GM21515 (cell line): ENCODE measurements around the gene MRPL37.
"Not testable (repeated sequence)": the region's sequence is repeated elsewhere in the genome, so short reads cannot be mapped to it uniquely, and the experiment has no call there.

Experiments
- ATAC-seq: cut with Tn5 transposase; IDR thresholded peaks from one replicate; pipeline ENCODE4 v1.9.1; 2021; ENCODE audit not compliant: unreplicated experiment

The MRPL37 gene

DNA sequence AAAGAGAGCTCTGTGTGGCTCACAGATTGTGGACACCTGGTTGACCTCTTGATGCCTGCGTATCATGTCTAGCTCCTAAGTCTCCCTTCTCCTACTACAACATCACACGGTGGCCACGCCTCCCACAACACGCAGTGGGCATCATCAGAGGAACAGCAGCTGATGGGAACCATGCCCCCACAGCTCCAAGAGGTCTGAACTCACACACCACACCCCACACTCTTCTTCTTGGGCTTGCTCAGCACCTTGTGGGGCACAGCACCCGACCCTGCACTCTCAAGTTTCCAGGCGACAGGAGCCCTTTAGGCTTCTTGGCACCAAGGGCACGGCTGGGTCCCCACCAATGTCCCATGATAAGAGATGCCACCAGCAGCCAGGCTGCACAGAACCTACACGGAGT lies 28.4 kb upstream of the MRPL37 start:
- ATAC-seq, result no peak

DNA sequence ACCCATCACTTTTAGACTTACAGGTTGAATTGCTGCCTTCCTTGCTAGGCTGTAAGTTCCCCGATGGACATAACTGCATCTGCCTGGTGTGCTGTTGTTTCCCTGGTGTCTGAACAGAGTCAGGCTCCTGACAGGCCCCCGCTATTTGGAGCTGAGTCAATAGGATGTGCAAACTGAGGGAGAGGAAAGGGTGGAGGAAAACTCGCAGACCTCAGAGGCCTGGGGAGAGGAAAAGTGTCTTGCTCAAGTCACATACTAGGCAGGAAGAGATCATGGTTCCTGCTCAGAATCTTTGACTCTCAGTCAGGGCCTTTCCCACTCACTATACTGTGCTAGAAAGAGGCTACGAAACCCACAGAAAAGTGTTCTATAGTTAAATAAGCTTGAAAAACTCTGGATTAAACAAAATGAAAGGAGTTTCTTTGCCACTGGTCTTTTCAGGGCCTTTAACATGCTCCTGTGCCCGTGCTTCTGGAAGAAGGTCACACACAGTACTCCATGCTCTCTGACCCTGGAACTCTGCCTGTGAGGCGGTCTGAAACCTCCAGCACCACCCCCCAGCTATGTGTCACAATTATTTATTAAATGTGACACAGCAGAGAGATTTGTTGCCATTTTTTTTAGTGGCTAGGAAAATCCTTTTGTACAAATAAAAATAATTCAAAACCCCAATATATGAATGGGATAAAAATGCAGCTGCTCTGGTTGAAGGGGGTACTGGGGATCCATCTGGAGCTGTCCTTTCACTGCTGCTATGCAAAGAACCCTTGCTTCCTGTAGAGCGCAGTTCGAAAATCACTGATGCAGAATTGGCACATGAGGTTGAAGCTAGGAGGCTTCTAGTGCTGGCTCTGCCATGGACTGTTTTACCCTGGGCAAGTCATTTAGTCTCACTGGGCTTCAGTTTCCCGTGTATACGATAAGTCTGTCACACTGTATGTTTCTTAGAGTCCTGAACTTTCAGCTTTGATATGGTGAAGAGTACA lies 27.1 kb upstream of the MRPL37 start:
- no peak for ATAC-seq

DNA sequence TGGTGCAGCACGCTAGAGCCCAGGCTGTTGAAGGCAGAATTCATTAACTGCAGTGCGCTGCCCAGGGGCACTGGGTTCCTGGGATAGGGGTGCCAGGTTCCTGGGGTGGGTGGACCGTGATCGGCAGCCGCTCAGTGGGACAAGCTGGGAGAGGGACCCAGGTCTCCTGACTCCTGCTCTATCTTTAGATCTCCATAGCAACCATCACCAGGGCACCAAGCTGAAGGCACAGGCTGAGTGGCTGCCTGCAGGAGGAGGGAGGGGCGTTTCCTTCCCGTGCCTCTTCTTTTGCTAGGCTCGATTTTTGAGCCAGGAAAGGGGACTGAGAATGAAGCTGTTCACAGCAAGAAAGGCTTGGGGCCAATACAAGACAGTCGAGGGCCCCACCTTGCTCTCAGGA lies 26.3 kb upstream of the MRPL37 start:
- no peak for ATAC-seq

DNA sequence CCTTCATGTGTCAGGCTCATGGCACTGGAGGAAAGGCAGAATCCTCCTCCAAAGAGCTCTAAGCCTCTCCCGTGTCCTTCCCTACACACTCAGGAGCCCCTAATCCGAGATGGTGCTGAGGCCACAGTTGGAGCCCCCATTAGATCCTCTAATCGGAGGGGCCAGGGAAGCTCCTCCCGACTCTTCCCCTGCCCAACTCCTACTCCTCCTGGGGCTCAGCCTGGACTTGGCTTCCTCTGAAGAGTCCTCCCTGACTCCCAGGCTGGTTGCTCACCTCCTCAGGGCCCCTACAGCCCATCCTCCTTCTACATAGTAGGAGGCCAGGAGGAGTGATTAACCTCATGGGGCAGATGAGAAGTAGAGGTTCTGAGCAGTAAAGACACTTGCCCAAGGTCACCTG lies 25.9 kb upstream of the MRPL37 start:
- ATAC-seq, result no peak

DNA sequence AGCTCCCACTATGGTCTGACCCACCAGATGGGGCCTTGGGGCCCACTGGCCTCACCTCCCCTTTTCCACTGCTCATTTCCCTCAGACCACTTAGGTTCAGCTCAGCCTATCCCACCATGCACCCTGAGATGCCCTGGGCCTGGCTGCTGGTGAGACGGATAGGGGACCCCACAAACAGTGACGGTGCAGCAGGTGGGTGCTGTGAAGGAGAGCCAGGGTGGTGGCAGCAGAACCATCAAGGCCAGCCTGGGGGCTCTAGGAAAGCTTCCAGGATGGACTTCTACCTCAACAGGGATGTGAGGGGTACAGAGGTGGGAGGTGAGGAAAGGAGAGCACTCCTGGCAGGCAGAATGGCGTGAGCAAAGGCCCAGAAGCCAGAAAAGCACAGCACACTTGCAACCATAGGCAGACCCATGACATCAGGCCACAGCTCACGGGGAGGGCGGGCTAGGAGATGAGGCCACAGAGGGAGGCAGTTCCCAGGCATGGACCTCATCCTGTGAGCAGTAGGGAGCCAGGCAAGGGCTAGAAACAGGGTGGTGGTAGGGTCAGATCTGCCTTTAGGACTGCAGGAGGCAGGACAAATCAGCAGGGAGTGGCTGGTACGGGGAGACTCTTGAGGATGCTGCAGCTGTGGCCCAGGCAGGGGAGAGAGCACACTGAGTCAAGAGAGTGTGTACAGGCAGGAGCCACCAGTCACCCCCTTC lies 23.2 kb upstream of the MRPL37 start:
- no peak for ATAC-seq

DNA sequence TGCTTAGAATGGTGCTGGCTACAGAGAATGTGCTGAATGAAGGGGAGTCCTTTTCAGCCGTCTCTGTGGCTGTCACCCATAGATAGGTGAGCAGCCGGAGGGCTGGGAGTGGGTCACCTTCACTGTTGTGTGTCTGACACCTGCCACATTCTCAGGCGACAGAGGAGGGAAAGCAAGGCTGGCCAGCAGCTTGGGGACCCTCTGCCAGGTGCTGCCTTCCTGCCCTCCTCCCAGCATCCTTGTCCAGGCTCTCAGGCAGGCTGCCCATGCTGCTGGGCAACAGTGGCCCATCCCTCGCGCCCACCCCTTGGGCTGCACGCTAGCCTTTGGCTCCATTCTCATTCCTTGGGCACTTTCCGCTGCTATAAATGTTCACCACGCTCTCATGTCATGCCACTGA lies 22.2 kb upstream of the MRPL37 start:
- no peak for ATAC-seq

DNA sequence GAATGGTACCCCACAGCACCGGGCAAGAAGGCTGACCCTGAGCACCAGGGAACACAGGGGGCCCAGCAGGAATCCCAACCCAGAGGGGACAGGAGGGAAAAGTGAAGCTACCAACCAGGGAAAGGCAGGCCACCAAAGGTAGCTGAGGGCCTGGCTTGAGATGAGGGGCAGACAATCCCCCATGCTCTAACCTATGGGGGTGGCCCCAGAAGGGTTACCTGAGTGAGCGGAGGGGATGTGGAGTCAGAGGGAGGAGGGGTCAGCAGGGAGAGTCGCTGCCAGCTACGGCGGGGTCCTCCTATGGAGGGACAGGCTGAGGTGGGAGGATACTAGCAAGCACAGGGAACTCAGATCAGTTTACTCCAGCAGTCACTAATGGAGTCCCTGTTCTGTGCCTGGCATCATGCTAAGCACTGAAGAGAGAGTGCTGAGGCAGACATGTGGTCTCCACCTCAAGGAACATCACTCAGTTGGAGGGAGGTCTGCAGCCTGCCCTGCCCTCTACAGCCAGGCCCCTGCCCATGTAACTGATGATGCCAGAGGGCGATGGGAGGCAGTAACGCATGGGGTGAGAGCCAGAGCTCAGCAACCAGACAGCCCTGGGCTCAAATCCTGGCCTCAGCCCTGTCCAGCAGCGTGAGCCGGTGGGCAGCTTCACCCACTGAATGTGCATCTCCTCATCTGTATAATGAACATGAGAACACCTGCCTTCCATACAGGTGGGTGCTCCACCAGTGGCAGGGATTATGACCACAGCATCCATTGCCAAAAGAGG lies 21.5 kb upstream of the MRPL37 start:
- ATAC-seq, result no peak

DNA sequence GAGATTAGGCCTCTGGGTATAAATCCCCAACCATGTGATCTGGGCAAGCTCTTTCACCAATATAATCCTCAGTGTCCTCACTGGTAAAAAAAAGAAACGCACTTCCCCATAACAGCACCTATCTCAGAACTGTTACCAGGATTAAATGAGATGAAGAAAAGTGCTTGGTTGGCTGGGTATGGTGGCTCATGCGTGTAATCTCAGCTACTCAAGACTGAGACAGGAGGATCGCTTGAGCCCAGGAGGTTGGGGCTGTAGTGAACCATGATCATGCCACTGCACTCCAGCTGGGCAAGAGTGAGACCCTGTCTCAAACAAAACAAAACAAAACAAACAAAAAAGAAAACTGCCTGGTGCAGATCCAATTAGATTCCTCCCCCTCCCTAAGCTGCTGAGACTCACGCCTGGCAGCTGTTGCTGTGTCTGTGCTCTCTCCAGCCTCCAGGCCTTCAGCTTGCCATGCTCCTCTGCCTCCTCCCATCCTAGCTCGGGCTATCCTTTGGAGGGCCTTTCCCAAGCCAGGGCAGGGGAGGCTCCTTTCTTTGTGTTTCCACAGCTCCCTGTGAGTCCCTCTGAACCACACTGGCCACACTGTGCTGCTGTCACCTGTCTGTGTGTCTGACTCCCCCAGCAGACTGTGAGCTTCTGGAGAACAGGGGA lies 19.1 kb upstream of the MRPL37 start:
- no peak for ATAC-seq

DNA sequence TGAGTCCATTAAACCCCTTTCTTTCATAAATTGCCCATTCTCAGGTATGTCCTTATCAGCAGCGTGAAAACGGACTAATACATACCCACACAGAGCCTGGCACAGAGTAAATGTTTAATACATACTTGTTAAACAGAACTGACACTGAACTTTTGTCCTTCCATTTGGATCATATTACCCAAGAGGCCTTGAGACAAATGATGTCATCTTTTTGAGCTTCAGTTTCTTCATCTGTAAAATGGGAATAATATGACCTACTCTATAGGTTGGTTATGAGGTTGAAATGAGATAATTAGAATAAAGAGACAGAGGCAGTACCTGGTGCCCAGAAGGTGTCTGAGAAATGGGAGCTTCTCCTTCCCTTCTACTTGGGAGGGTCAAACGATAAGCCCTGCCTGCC lies 13.9 kb upstream of the MRPL37 start:
- ATAC-seq, result no peak

DNA sequence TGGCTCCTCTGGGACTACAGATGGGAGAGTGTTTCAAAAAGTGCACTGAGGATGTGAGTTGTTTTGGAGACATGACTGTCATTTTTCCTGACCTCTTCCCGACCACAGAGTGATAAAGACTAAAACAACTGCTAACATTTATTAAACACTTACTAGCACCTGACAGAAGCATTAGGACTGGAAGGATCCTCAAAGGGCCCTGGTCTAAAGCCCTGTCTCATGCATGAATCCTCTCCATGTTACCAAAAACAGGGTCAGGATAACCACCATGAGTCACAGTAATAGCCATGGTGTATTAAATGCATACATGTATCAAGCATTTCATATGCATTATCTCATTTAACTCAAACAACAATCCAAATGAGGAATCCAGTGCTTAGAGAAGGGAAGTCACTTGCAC lies 11.7 kb upstream of the MRPL37 start:
- no peak for ATAC-seq

DNA sequence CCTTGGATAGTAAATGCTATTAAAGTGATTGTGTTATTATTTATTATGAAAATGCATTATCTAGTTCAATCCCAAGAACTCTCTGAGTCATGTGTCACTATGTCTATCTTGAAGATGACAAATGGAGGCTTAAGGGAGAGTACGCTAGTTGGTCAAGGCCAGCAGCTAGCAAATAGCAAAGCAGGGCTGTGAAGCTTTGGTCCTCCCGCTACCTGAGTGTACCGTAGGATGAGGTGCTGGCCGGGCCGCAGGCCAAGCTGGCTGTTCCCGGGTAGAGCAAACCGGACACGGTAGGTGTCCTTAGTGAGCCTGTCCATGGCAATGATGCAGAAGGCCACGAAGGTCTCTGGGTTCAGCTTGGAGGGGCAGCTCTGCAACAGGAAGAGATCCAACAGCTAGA lies 9.4 kb upstream of the MRPL37 start:
- ATAC-seq, result no peak

DNA sequence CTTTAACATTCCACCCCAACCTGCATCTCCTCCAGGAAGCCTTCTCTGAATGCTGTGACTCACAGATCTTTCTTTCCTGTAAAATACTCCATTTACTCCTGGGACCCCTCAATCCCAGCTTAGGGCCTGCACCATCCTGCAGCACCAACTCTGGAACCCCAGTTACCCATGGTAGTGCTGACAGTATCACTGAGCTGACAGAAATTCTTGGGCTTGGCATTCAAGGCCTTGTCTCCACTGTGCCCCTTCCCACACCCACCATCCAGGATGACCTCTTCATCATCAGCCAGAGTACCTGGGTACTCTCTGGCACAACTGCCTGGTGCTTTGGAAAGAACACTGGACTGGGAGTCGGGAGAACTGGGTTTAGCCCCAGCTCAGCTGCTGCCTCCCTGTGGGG lies 8.4 kb upstream of the MRPL37 start:
- ATAC-seq, result no peak

DNA sequence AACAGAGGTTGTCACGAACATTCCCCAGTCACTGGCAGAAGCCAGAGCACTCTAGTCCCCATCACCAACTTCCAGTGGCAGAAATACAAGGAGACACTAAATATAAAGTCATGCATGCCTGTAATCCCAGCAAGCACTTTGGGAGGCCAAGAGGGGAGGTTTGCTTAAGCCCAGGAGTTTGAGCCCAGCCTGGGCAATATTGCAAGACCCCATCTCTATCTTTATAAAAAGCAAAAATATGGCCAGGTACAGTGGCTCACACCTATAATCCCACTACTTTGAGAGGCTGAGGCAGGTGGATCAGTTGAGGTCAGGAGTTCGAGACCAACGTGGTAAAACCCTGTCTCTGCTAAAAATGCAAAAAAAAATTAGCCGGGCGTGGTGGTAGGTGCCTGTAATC lies 6.5 kb upstream of the MRPL37 start:
- no peak for ATAC-seq

DNA sequence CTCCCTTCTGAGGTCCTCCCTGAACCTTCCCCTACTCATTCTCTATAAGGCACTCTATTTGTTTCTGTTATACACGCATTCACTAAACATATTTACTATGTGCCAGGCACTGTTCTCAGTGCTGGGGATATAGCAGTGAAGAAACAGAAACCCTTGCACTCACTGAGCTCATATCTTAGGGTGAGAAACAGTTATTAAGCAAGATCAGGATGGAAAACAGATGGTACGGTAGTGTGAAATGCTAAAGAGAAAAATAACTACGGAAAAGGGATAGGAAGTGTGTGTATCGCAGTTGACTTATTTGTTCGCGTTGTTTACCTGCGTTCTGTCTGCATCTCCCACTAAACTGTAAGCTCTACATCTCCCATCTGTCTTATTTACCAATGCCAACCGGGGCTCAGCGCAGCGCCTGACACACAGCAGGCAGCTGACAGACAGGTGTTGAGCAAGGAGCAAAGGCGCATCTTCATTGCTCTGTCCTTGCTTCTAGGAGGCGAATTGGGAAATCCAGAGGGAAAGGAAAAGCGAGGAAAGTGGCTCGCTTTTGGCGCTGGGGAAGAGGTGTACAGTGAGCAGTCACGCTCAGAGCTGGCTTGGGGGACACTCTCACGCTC lies 709 bp upstream of the MRPL37 start:
- ATAC-seq, result no peak

DNA sequence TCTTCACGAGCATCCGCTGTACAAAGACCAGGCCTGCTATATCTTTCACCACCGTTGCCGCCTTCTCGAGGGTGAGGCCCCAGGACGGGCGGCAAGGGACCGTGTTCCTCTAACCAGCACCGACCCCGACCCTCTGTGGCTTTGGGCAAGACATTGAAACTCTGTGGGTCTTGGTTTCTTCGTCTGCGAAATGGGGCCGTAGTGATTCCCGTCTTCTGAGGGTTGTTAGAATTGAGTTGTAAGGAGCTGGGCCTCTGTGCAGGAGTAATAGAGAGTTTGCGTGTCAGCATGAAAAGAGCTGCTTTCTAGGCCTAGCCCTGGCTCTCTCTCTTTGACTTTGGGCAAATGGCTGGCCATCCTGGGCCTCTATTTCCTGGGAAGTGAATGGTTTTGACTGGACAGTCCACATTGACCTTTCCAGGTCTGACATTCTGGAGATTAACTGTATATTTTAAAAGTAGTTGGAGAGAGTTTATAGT lies 591 bp downstream of the MRPL37 start:
- ATAC-seq, result no peak

DNA sequence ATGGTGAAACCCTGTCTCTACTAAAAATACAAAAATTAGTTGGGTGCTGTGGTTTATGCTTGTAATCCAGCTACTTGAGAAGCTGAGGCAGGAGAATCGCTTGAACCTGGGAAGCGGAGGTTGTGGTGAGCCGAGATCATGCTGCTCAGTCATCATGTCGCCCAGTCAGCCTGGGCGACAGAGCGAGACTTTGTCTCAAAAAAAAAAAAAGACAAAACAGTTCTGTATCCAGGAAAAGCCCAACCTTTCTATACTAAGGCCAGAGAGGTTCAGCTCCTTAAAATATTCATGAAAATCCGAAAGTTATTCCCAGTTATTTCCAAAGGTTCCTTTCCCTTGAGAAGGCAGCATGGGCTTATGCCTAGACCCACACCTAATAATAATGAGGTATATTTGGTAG lies 4.2 kb downstream of the MRPL37 start:
- ATAC-seq, result no peak

DNA sequence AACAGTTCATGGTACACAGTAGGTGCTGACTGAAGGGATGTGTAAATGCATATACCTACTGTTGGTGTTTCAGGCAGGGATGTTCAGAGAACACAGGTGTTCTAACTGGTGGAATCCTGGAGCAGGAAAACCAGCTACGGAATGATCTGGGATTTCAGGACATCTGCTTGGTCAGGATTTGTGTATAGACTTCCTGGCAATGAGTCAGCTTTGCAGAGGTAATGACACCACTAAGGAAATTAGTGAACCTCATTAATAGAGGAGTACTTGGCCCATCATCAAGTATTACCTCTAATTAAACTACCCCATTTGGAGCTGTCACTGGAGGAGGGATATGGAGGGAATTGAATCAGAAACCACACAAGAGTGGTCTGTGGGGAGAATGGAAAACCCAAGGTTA lies 7.3 kb downstream of the MRPL37 start:
- no peak for ATAC-seq

DNA sequence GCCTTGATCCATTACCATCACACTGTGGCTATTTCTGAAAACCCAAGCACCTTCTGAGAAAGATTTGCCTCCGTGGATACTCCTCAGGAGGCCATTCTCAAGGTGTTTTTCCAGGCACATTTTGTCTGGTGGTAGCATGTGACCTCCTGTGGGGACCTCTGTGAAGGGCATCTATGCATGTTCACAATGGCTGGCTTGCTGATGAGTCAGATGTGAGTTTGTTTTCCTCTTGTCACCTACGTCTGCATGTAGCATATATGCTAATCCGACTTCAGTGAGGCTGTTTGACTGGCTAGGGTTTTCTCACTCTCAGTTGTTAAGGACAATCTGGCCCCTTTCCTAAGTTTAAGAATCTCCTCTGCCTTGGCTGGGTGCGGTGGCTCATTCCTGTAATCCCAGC lies 7.9 kb downstream of the MRPL37 start:
- not testable (repeated sequence) for ATAC-seq

DNA sequence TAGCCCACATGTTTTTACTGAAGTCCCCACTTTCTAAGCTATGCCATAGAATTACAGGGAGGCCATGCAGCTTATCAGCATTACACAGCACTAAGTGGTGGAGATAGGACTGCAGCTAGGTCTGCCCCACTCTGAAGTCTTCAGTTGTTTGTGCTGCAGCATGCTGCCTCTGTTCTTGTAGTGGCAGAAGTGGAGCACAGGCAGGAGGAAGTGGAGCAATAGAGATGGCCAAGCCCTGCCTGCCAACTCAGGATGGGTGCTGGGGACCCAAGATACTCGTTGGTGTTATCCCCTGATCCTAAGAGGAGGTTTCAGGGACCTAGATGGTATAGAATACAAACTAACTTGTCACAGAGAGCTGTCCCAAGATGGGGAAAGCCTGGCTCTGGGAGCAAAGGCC lies 12.9 kb downstream of the MRPL37 start:
- no peak for ATAC-seq

DNA sequence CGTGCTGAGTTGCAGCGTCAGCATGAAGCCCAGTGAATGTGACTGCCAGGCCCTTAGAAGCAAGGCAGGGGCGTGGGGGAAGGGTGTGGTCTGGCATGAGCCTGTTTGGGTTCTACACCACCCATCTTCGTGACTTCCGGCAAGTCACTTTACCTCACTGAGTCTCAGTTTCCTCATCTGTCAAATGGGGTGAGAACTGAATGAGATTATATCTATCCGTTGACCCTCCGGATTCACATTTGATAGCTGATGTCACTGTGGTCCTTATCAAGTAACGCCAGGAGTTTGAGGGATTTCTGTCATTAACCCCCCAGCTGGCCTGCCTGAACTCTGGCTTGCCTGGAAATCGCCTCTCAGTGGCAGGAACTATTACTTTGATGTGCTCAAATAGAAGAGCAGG lies 15.6 kb downstream of the MRPL37 start:
- ATAC-seq, result no peak
